HG02642 (cell line): ENCODE data around the gene GATD1.

Experiments used
- ATAC-seq: cut with Tn5 transposase; IDR thresholded peaks from one replicate; pipeline ENCODE4 v1.9.1; 2021; ENCODE audit warnings: mild to moderate bottlenecking; ENCODE audit not compliant: unreplicated experiment, poor library complexity

The GATD1 gene

DNA sequence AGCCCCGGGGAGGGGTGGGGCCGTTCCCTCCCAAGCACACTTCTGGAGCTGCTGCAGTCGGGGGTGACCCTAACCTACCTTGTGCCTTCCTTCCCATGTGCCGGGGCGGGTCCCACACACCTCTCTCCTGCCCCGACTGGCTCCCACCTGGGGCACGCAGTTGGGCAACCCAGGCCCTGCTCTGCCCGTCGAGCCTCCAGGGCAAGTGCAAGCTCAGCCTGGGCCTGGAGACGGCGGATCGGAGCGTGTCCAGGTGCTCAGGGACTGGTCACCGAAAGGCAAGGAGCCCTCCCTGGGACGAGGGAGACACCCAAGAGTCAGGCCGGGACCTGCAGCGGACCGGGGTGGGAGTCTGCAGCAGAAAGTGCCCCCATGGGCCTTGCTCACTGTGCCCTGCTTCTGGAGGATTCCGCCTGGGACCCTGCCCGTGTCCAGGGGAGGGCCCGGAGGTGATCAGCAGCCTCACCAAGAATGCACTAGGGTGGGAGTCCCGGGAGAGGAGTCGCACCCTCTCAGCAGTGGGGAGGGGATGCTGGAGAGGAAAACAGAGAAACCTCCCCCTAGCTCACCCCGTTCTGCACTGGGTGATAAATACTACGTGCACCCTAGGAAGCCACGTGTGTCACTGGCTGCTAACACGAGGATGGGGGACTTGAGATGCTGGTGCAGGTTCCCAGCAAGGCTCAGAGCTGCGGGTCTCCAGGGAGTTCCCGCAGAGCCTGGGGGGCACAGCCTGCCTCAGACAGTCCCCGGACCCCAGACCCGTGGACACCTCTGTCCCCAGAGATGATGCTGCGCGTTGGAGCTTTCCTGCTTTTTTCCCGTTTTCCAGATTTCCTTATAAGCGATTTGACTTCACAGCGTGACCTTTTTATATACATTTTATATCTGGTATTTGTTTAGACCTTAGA lies 5.2 kb upstream of the GATD1 start:
- ATAC-seq: no peak

DNA sequence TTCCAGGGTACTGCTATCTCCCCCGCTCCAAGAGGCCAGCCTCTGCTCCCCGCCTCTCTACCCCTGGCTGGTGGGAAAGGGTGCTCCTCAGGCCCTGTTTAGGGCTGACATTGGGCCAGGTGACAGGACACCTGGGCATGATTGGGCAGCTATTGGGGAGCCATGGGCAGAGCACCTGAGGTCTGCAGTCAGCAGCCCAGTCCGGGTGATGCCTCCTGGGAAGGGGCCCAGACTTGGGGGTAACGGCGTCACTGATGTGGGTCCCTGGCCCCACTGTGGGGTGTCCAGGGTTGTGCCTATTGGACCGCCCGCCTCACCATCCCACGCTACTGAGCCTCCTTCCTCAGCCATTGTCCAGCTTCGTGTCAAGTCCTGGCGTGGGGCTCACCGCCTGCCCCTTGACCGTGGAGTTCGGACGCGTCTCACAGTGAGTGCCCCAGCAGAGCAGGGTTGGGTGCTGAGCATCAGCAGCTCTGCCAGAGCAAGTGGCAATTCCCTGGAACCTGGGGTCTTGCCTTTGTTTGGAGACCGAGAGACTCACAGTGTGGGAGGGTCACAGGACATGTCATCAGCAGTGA lies 2.8 kb upstream of the GATD1 start:
- no peak for ATAC-seq

GRCh38 chr11:778976-779954 lies 2.0 kb upstream of the GATD1 start:
- no peak for ATAC-seq

DNA sequence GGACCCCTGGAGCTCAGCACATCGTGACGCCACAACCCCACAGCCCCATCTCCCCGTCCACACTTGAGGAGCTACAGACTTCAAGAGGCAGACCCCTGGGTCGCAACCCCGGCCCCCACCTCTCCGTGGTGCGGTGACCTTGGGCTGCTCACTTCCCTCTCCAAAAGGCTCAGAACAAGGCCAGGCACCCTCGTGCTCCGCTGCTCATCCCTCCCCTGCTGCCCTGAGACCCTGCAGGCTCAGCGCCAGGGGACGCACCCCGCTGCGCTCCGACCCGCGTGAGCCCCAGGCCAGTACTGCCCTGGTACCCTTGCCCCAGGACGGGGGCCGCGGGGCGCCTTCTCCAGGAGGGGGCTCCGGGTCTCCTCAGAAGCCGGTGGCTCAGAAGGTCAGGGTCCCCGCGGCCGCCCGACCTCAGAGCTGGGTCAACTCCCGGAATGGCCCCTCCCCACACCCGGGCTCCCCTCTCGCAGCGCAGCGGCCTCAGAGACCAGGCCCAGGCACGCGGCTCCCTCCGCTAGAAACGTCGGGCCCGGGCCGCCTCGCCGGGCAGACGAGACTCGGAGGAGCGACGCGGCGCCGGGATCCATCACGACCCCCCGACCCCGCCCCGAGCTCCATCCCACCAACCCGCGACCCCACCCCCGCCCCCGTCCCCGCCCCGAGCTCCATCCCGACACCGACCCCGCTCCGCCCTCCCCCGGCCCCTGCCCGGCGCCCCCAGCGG lies 563 bp downstream of the GATD1 start:
- peak; percentile 41 for ATAC-seq

GRCh38 chr11:776263-776560 lies 1.1 kb downstream of the GATD1 start:
- ATAC-seq: no peak

DNA sequence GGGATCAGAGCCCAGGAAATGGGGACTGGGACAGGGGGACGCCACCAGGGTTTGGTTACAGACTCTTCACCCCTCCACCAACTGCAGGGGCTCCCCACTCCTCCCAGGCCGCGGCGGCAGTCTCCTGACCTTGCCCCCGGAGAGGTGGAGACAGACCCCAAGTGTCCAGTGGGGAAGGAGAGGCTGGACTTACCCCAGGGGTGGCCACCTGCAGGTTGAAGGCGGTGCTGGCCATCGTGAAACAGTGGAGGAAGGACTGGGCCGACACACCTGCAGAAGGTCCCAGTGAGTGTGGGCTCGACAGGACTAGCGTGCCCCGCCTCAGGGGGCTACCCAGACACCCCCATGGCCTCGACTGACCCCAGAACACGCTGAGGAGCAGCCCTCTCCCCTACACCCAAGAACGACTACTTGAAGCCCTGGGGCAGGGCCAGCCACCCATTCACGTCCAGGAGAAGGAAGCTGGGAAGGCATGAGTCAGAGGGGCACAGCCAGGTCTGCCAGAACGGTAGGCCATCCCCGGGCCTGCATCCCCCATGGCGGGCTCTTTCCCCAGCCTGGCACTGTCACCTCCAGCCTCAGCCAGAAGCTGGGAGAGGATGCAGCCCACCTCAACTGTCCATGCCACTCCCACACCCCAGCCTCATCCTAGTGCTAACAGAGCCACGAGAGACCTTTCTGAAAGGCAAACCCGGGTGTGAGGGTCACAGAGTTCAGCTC lies 2.3 kb downstream of the GATD1 start:
- no peak for ATAC-seq

- ATAC-seq: no peak
These were observed 3.5 kb downstream of the GATD1 start for GRCh38 chr11:773830-774229.

- no peak for ATAC-seq
These were observed 3.9 kb downstream of the GATD1 start for GRCh38 chr11:773425-773824.

DNA sequence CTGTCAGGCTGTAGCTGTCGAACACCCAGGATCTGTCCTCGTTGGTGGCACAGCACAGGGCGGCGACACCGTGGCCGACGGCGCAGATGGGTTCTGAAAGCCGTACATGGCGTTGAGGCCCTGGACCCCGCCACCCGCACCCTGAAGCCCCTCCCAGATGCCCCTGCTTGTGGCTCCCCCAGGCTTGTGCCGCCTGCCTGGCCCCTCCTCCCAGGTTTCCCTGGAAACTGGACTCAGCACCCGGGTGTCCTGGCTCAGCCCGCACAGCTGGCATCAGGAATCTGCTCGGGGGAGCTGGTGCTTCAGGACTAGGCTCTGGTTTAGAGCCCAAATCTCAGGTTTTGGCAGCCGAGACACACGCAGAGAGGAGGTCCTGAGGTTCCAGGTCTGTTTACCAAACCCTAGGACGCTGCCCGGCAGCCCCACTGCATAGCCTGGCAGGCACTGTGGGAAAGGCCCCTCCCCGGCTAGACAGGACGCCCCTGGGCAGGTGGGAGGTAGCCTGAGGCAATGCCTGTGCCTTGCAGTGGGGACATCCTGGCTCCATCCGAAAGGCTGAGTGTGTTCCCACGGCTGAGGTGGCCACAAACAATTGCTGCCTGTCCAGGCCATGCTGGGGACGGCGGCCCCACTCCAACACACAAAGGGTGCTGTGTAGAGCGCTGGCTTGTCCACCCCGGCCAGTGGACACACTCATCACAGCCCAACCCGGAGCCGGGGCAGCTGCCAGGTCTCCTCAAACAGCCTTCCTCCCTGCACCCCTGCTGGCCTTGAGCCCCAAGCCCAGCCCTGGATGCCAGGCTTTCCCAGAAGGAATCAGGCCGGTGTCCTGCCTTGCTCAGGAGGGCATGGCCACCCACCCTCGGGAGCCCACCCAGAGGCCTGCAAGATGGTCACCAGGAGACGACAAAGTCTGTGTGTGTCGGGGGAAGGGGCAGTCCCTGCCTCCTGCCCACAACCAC lies 4.6 kb downstream of the GATD1 start:
- no peak for ATAC-seq

GRCh38 chr11:771617-772204 lies 5.6 kb downstream of the GATD1 start:
- no peak for ATAC-seq

GRCh38 chr11:770642-771616 lies 6.4 kb downstream of the GATD1 start:
- no peak for ATAC-seq

DNA sequence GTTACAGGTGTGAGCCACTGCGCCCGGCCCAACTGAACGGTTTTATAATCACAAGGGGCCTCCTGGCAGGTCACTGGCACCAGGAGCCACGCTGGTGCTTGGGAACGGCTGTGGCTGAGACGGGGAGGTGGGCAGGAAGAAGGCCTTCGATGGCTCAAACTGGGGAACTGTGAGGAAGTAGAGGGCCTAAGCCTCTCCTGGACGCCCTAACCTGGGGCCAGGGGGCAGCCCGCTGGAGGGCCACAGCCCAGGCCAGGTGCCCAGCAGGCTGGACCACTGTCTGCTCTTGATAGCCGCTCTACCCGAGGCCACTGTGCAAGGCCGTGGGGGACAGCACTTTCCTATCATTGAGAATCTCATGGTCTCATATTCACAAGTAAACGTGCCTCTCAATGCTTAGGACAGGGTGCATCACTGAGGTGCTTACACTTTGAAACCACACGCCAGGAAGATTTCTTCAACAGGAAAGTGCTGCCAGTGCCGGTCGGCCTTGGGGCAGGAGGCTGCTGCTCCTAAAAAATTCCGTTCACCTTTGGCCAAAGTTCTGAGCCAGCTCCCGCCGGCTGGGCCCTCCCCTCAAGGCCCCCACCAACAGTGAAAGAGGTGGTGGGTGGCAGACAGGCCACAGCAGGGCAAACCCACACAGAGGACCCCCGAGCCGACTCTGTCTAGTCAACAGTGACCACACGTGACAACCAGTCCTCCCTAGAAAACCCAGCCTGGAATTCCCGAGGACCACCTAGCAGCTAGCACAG lies 7.2 kb downstream of the GATD1 start:
- ATAC-seq: no peak

DNA sequence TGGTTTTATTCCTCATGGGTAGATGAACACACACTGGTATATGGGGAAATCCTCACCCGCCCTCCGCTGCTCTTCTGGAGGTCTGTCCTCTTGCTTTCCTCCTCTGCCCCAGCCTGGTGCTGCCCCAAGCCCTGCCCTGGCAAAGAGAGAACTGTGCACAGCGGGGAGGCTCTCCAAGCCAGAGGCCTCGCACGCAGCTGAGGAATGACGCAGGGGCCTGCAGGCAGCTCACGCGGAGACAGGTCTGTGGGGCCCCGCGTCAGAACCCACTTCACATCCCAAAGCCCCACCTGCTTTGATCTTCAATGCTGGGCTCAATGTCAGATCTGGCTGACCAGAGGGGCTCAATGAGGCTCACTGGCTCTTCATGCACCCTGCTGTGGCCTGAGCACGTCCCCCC lies 10.0 kb downstream of the GATD1 start:
- no peak for ATAC-seq

- ATAC-seq: no peak
These were observed 10.4 kb downstream of the GATD1 start for GRCh38 chr11:766936-767210.

- ATAC-seq: no peak
These were observed 11.0 kb downstream of the GATD1 start for GRCh38 chr11:766106-766935.

- no peak for ATAC-seq
These were observed 11.5 kb downstream of the GATD1 start for GRCh38 chr11:765802-766091.
